Measurements from ENCODE around the gene IDH3A. TPM values are rescaled to one million over a fixed set of nuclear protein-coding genes. Genes with fewer than 3 reads are reported as not detected.

The IDH3A gene
- total RNA-seq, 1 experiment from 2014 or later = 40.2 TPM

GRCh38 chr15:78154955-78155354 is 5.8 kb downstream of the IDH3A start:
- H2BK5ac ChIP-seq (ENCODE audit: insufficient read length, low read length) = no peak overlapping the region
- H4K8ac ChIP-seq (replicated peaks; ENCODE audit: insufficient read length, low read depth, low read length) = no peak overlapping the region
- no peak overlapping the region for H3K23ac ChIP-seq (ENCODE audit: insufficient read length, low read depth, low read length)
- H3K27ac ChIP-seq (ENCODE audit: insufficient read length, low read depth, low read length) = no peak overlapping the region
- peak overlapping the region in 1 of 3 experiments; percentile 45; a peak in 1 of 7 replicates for H3K27ac Mint-ChIP-seq
- H3K4me2 ChIP-seq (ENCODE audit: insufficient read depth, insufficient read length, low read length) = no peak overlapping the region
- H3K56ac ChIP-seq (ENCODE audit: insufficient read length, low read depth, low read length) = no peak overlapping the region
- no peaks in the 10 kb centered on the region for H3K79me2 ChIP-seq (ENCODE audit: insufficient read depth, low read length)
- H3K23me2 ChIP-seq (ENCODE audit: insufficient read length, low read depth, low read length, poor library complexity, severe bottlenecking) = peaks cover 2% of the 10 kb centered on the region
- H4K5ac ChIP-seq (ENCODE audit: insufficient read length, low read depth, low read length) = no peak overlapping the region
- peaks cover 31 to 40% of the 10 kb centered on the region in 2 experiments for H3K4me1 Mint-ChIP-seq
- H3K79me1 ChIP-seq (ENCODE audit: insufficient read depth, low read depth, low read length, poor library complexity, severe bottlenecking) = no peaks in the 10 kb centered on the region
- no peaks in the 10 kb centered on the region; the same call in 1 of the 2 replicates for H3K27me3 Mint-ChIP-seq (ENCODE audit: low read depth)
- H2BK12ac ChIP-seq (ENCODE audit: insufficient read length, low read depth, low read length) = no peak overlapping the region
- H3K9me3 ChIP-seq (ENCODE audit: control insufficient read depth, low read depth, low read length) = no peaks in the 10 kb centered on the region
- no peak overlapping the region for H3K9ac ChIP-seq (ENCODE audit: extremely low read depth, insufficient read length, low read length)
- H2AK5ac ChIP-seq (ENCODE audit: insufficient read length, low read length) = no peak overlapping the region
- H4K20me1 ChIP-seq (ENCODE audit: control insufficient read depth, insufficient read depth, insufficient read length) = no peaks in the 10 kb centered on the region
- H3K4me1 ChIP-seq (ENCODE audit: insufficient read depth, low read length) = no peaks in the 10 kb centered on the region
- no peak overlapping the region for H4K91ac ChIP-seq (ENCODE audit: insufficient read length, low read depth, low read length)
- H2AFZ ChIP-seq (ENCODE audit: low read length) = no peak overlapping the region
- H3K18ac ChIP-seq (ENCODE audit: insufficient read length, low read depth, low read length) = no peak overlapping the region
- H2BK15ac ChIP-seq (ENCODE audit: low read depth, low read length) = no peak overlapping the region
- no peak overlapping the region for H2BK120ac ChIP-seq (ENCODE audit: low read depth, low read length, poor library complexity, severe bottlenecking)
- H3K4ac ChIP-seq (ENCODE audit: low read depth, low read length) = no peak overlapping the region
- no peaks in the 10 kb centered on the region for H3K9me3 Mint-ChIP-seq
- peaks cover 0 to 12% (median 1%) of the 10 kb centered on the region in 3 experiments; a peak in 3 of 7 replicates for H3K36me3 Mint-ChIP-seq (ENCODE audit: insufficient read depth in 1 of 3, low read depth in 3 of 3)
- no peak for DNase-seq
- no peak overlapping the region for H3K14ac ChIP-seq (ENCODE audit: insufficient read depth, low read length)
- H3K4me3 Mint-ChIP-seq = no peak overlapping the region
- H3T11ph ChIP-seq (ENCODE audit: low read length) = no peak overlapping the region
- WGBS (ENCODE audit: extremely low coverage, insufficient read length, low lambda C conversion rate) = no CpG with 5 or more reads among the region's 3 CpGs
- no peaks in the 10 kb centered on the region; the same call in 1 of the 2 replicates for H3K27me3 ChIP-seq (ENCODE audit: insufficient read depth, low read length)
- no peak for TF ChIP-seq CTCF (conservative IDR thresholded peaks at IDR 0.05)
- H2BK20ac ChIP-seq (ENCODE audit: low read depth, low read length, poor library complexity, severe bottlenecking) = no peak overlapping the region
